ENCODE results near the gene TPH2.

DNA sequence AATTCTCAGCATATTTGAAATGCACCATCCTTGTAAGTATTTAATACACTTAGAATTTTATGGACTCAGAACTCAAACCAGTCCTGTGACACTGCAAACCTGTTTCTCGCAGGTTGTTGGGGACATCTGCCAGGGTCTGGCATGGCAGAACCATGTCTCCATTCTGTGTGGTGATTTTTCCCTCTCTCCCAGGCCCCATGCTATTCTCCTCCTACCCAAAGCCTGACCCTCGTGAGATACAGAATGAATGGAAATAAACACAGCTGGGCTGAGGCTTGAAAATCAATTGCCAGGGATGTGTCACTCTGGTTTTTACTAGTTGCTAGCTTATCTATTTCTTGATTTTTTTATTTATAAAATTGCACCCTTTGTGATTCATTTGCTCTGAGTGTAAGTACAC, 19.8 kb downstream of the TPH2 start:
- TF ChIP-seq, protein P1, sequence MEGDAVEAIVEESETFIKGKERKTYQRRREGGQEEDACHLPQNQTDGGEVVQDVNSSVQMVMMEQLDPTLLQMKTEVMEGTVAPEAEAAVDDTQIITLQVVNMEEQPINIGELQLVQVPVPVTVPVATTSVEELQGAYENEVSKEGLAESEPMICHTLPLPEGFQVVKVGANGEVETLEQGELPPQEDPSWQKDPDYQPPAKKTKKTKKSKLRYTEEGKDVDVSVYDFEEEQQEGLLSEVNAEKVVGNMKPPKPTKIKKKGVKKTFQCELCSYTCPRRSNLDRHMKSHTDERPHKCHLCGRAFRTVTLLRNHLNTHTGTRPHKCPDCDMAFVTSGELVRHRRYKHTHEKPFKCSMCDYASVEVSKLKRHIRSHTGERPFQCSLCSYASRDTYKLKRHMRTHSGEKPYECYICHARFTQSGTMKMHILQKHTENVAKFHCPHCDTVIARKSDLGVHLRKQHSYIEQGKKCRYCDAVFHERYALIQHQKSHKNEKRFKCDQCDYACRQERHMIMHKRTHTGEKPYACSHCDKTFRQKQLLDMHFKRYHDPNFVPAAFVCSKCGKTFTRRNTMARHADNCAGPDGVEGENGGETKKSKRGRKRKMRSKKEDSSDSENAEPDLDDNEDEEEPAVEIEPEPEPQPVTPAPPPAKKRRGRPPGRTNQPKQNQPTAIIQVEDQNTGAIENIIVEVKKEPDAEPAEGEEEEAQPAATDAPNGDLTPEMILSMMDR (IDR thresholded peaks at IDR 0.05), result no peak
- no peak for TF ChIP-seq POLR2A (IDR thresholded peaks at IDR 0.05)
- no peak for TF ChIP-seq EP300 (IDR thresholded peaks at IDR 0.05)
